GF-D8 (cell line): Measurements from ENCODE around the gene CD58.
"Not testable (repeated sequence)": the region's sequence is repeated elsewhere in the genome, so short reads cannot be mapped to it uniquely, and the experiment has no call there.

Experiments used
- DNase-seq: peaks from one replicate; lab custom pipeline; 2025; lab: John Stamatoyannopoulos, UW

Gene CD58, protein sequence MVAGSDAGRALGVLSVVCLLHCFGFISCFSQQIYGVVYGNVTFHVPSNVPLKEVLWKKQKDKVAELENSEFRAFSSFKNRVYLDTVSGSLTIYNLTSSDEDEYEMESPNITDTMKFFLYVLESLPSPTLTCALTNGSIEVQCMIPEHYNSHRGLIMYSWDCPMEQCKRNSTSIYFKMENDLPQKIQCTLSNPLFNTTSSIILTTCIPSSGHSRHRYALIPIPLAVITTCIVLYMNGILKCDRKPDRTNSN

DNA sequence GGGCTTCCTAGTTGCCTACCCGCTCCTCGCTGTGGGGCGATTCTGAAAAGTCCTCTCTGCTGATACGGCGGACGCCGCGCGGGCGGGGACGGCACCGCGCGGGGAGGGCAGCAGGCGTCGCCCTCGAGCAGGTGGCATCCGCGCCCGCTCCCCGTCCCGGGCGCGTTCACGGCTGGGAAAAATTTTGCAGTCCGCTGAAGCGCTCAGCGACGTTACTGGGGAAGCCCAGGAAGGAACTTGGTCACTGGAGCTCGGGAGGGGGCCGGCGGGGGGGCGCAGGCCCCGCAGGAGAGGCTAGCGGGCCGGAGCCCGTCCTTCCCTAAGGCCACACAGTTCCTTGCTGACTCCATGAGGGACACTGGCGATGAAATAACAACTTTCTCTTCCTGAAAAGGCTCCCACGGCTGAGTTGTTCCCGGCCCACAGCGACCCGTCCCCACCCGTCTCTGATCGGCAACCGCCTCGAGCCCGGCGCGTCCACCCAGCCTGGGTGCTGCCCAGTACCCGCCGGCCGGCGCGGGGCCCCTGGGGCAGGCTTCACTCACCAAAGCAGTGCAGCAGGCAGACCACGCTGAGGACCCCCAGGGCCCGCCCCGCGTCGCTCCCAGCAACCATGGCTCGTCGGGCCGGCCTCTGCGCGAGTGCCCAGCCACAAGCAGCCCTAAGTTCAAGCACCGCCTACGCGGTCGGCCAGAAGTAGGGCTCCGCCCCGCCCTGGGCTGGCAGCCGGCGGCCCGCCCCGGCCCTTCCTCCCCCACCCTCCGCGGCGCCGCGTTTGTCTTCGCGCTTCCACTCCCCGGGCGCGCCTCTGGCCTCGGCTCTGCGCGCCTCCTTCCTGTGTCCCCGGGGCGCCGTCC, at the start of gene CD58:
Gene CD58, minus strand, starts transcription at position 669 of the 857 bp plus-strand sequence. Its CDS starts 54 bp downstream, at position 615.
- peak; percentile 65 for DNase-seq

DNA sequence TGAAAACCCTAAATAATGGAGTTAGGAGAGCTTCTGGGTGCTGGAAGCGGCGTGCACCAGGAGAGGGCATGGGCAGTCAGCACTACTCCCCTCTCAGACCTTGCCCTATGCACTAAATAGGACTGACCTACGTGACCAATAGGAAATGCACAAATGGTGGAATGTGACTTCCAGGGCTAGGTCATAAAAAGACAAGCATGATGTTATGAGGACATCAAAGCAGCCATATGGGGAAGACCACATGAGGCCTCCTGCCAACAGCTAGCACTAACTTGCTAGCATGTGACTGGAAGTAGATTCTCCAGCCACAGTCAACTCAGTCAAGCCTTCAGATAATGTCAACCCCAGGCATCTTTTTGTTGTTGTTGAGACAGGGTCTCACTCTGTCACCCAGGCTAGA, 49.6 kb upstream of the CD58 start:
- DNase-seq, result not testable (repeated sequence)

DNA sequence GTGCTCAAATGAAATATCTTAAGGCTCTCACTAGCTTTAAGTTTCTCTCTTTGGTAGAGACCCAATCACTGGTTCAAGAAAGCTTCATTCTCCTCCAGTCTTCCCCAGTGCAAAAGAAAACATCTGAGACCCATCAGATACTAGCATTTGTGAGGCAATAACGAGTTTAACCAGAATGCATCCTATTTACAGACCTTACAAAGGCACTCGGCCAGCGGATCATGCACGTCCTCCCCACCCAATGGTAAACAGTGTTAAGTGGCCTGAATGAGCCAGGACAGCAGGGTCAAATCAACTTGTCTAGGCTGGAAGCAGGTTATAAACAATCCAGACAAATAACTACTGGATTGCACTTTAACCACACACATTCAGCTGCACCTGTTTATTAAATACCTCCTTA, 48.3 kb upstream of the CD58 start:
- not testable (repeated sequence) for DNase-seq

DNA sequence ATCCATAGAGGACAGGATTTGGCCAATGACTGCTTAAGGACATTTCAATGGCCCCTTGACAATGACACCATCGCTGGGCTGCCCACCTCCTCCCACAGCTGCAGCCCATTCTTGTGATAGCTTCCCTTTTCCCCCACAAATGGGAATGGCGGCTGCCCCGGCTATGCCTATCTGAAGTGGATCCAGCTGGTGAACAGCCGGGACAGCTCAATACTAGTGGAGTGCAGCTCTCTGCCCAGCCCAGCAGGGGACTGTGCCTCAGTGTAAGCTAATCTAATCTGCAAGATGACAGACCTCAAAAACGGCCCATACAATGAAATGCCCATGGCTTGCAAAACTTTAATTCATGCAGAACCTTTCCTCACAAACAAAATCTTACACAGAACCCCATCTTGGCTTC, 47.0 kb upstream of the CD58 start:
- DNase-seq, result not testable (repeated sequence)

DNA sequence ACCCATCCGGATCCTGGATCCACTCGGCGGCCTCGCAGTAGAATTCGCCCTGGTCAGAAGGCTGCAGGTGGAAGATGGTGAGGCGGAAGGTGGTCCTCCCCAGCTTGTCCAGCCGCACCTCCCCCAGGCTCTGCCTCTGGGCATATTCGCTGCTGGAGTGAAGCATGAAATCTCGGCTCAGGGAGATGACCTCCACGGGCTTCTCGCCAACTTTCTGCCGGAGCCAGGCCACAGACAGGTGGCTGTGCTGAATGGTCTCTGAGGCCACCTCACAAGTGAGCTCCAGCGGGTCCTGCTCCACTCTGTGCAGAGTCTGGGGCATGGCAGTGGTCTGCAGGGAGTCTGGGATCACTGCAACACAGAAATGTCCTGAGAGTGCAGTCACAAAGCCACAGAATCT, 43.0 kb upstream of the CD58 start:
- not testable (repeated sequence) for DNase-seq

DNA sequence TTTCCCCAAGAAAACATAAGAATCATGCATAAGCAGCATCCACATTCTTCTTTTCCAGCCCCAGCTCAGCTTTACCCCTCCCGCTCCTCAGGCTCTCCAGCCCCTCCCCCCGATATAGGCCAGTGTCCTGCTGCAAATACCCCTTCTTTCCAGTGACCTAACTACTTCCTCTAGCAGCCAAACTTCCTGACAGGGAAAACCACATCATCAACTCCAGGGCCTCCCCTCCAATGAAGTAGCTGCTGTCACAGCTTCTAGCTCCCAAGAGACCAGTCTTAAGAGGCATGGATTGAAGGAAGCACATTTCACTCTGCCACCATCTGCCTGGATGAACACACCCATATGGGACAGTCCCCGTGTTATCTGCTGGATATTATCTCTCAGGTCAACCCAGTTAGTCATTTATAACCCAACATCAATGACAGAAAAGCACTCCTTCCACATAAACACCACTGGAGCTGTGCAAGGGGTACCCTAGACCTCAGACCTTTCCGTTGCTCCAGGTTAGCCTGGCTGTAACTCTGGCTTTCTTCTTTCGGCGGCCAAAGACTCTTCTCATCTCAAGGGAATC, 39.1 kb upstream of the CD58 start:
- DNase-seq, result not testable (repeated sequence)

DNA sequence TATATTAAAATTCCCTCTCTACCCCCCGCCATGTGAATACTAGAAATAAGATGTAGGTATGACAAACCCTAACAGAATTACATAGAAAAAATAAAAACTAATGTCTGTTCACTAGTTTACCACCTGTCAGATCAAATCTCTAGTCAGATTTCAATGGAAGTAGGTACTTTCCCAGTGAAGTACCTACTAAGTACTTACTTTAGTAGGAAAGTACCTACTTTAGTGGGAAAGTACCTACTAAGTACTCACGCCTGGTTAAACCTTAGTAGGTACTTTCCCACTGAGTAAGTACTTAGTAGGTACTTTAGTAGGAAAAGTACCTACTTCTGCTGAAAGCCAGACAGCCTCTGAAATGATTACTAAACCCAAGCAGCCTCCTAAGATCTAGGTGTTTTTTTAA, 38.0 kb upstream of the CD58 start:
- not testable (repeated sequence) for DNase-seq

DNA sequence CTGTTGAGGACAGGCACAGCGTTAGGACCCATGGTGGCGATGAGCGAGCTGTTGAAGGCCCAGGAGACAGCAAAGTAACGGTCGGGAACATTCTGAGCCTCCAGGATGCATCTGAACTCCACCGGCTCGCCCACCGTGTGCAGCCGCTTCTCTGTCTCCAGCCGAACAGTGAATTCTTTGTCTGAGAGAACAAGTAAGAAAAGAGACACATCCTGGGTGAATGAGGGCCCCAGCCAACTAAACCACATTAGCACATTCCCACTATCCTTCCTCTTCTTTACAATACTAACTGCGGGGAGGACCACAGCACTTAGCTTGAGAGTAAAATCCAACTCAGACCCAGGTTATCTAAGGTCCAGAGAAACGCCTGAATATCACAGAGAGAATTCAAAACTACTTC, 37.3 kb upstream of the CD58 start:
- not testable (repeated sequence) for DNase-seq

DNA sequence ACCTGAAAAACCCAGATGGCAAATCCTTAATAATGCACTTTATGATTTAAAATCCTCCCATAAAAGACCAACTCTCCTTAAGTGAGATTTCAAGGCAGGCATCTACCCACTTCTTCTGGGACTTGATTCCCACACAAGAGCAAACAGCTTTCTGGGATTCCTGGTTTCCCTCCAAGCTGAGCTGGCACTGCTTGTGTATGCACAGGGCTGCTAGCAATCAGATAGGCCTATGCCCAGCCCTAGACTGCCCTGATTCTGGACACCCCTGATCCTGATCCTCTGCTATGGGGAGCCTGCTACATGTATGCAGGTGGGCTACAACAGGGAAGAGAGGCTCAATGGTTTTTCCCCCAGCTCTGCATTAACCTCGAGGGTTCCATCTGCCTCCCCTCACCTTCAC, 36.6 kb upstream of the CD58 start:
- not testable (repeated sequence) for DNase-seq

DNA sequence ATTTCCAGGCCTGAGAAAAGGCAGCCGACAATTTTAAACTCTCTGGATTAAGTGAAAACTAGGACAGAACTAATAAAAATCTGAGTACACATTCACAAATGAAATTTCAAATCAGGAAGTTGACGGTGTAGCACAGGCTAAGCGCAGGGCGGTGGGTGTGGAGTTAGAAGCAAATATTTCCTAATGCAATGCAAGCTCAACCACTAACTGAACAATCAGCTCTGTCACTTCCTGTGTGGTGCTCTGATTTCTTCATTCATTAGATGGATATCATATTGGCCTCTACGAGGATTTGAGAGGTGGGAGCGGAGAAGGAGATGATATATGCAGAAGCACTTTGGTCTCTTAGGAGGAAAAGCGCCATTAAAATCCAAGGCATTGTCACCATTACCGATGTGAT, 35.2 kb upstream of the CD58 start:
- DNase-seq, result peak; percentile 50

DNA sequence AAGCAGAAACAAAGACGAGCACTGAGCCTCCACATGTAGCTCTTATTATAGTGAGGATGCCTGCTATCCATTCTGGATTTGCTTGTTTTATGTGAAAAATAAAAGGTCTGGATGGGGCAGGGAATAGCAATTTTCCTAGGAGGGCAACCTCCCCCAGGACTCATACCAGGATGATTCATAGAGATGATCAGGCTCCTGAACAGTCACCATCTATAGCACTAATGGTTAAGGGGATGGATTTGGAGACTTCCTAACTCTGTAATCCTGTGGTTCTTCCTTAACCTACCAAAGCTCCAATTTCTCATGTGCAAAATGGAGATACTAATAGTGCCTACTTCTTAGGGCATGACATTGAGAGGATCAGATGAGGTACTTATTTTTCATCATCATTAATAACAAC, 34.5 kb upstream of the CD58 start:
- no peak for DNase-seq

DNA sequence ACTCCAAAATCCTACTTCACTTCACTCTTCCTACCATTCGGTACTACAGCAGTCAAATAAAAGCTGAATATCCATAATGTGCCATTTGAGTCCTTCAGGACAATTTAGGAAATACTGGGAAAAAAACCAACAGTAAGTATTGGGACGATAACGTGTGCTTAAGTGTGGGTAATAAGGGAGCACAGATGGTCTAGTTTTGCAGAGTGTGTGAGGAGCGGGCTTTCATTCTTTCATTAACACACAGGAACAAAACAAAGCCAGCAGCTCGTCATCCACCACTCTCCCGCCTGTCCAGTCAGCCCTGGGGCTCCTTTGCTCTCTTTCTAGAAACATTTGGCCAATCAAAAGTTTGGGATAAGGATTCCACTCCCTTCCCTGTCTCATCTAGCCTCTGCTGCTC, 33.6 kb upstream of the CD58 start:
- not testable (repeated sequence) for DNase-seq

DNA sequence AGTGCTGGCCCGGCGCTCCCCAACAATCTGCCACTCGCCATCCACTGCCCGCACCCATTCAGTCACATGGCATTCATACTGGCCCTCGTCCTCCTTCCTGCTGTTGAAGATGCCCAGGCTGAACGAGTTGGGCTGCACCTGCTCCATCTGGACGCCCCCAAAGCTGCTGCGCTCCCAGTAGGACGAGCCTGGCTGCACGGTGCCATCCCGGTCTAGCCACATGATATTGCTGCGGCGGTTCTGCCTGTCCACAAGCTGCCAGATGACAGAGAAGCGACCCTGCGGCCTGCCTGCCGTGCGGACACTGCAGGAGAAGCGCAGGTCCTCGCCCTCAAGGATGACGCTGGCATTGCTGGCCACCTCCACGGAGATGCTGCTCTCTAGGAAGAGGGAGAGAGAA, 32.8 kb upstream of the CD58 start:
- DNase-seq, result not testable (repeated sequence)

DNA sequence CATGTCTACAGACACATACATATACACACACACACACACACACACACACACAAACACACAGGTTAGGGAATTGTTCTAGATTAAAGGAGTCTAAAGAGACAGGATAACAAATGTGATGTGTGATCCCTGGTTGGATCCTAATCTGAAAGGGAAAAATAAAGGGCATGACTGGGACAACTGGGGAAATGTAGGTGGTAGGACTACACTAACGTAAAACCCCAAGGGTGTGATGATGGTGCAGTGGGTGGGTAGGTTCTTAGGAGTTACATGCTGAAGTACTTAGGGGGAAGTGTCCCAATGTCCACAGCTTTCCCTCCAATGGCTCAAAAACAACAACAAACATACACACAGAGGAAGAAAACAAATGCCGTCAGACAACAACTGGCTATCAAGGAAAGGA, 28.5 kb upstream of the CD58 start:
- not testable (repeated sequence) for DNase-seq

DNA sequence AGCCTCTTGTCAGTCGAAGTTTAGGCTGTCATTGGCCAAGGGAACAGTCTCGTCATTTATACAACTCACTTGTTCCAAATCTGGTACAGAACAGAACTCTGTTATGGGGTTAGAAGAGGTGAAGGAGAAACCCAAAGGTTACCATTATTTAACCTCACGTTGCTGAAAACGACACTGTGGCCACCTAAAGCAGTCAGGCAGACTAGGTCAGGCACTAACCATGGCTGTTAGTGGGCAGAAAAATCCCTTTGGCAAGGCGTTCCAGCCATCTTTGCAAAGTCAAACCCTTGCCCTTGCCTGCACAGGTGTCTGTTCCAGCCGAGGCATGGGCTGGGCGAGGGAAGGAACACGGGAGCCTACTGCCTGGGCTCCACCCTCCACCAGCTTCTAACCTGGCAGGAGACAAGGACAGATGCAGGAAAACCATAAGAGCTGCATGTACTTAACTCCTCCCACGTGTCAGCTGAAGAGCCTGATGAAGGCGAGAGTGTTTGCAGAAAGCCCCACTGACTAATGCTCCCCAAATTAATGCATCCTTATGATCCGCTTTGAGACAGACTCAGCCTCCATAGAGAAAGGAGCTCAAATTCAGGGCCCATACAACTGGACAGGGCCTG, 27.7 kb upstream of the CD58 start:
- not testable (repeated sequence) for DNase-seq

DNA sequence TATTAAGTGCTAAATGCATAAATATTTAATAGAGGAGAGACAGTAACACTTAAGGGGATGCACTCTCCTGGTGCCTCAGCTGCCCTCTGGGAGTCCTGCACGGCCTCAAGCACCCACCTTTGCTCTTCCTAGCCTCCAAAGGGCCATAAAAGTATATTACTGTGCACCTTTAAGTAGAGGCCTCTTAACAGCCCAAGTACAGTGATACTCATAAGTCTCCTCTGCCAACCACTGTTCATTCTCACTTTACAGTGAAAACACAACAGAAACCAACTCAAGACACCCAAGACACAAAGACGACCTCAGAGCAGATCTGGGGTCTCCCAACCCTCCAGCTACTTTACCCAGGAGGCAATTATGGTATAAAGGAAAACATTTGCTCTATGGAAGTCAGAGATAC, 26.6 kb upstream of the CD58 start:
- DNase-seq, result not testable (repeated sequence)

DNA sequence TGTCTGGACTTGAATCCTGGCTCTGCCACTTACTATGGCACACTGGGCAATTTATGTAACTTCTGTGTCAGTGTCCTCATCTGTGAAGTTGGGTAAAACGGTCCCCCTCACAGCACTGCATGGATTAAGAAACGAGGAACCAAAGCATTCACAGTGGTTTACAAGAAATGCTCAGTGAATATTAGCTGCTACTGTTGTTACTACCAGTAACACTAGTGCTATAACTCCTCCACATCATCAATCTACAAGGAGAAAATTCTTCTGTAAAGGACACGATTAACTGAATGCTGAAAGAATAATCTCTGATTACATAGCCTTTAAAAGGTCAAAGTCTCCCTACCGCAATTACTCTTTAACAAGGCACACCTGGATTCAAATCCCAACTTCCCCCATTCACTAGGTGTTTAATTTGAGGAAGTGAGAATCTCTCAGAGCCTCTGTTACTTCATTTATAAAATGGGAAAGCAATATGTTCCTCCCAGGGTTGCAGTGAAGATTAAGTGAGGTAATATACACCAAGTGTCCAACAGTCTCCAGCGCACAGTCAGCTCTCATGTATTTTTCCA, 26.0 kb upstream of the CD58 start:
- DNase-seq, result not testable (repeated sequence)

DNA sequence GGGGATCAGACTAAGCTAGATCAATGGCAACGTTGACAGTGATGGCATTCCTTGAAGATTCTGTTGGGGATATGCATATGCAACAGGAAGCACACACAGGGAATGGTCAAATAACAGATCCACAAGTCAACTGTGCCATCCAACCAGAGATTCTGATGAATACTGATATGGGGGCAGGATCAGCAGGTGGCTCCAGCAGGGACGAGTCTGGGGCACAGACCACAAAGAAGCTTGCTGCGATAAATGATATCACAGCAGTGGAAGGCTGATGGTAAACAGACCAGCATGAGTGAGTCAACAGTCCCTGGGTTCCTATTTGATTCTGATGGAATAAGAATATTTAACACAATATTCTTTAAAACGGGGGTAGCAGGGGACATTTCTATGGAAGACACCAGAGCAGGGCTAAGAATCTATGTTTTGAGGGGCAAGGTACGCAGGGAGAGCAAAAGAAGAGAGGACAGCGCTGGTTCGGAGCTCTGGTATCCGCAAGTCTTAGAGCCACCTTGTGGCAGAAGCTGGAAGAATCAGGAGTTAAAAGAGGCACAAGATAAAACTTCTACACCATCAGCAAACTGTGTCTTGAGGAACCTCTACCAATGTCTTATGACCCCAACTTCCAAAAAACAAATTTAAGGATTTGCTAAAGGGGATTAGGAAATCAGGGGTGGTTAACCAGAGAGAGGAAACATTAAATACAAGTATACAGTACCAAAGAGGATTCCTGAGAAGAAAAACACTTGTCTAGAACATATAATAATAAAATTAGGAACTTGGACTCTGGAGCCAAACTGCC, 25.3 kb upstream of the CD58 start:
- not testable (repeated sequence) for DNase-seq

DNA sequence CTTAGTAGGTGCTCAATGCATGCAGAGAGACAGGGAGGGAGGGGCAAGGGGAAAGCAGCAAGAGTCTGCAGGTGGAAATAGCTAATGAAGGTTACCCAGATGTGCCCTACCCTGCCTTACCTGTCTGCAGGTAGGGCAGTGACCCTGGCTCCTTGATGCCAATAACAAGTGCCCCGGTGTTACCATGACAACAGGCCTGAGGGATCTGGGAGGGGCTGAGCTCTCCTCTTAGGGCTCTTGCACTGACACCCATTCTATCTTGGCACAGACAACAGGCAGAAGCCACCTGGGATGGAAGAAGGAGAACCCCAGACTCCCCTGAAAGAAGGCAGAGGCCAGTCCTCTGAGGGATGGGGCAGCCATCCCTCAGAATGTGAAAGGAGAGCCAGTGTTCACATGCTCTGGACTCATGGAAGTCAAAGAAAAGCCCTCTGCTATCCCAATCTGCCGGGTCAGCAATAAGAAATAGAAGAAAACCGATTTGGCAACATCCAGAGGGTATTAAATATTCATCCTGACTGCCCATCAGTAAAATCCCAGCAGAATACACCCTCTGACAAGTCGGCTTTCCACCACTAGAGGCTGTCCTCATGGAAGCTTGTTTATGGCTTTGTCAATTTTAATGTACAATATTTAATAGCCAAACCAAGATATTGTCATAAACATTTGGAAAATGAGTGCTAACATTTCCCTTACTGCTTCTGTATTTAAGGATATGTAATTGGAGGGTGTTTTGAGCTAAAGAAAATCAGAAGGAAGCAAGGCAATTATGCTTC, 24.4 kb upstream of the CD58 start:
- not testable (repeated sequence) for DNase-seq

DNA sequence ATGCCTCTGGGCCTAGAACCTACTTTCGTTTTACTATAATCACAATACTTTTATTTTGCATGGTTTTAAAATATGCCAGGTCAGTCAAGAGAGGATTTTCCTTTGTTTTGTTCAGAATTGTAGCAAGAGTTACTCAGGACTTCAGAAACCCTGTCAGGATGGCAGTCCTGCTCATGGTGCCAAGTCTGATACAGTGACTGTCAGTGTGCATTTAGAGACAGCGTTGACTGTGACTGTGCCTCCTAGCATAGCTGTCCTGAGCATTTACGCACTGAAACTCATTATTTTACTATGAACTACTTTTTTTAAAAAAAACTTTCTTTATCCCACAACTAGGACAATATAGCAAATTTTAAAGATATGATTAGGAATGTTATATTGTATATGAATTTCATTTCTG, 23.2 kb upstream of the CD58 start:
- not testable (repeated sequence) for DNase-seq
